Choroid plexus epithelial cell (primary cell): Measurements from ENCODE around the gene KRT28.

Experiments
- DNase-seq: peaks from one replicate; pipeline ENCODE4 v3.0.0-alpha.2; 2010; ENCODE audit warnings: low read depth
- H3K4me3 ChIP-seq: 2 replicates; pipeline ENCODE4 v1.5.1; 2011; ENCODE audit warnings: low read depth, mild to moderate bottlenecking, control low read depth, low read length, moderate library complexity
- TF ChIP-seq, protein P1 (sequence below): conservative IDR thresholded peaks from 2 replicates; pipeline ENCODE4 v1.5.1; 2011; ENCODE audit warnings: low read depth, mild to moderate bottlenecking, control low read depth, inconsistent platforms, low read length, moderate library complexity

Gene KRT28

DNA sequence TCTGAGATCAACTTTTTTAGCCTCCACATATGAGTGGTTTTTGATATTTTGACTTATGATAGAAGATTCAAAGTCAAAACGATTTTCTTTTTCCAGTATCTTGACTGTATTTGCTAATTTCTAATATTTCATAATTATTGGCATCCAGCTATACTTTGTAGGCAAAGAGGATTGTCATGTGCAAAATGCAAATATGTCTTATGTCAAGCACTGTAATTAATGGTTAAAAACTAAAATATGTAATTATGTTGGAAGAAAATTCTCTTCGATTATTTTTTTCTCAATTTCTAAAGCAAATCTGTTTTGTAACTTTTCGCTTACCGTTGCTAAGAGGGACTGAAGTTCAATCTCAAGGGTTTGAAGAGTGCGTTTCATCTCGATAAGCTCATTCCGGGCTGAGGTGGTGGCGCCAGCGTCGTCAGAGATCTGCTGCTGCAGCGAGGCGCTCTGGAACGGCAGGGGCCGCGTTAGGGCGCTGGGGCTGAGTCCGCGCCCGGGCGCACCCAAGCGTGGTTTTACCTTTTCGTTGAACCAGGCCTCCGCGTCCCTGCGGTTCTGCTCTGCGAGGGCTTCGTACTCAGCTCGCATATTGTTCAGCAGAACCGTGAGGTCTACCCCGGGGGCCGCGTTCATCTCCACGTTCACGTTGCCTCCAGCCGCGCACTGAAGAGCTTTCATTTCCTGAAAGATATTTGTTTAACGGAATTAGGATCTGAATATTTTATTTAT, 20.4 kb downstream of the KRT28 start:
- TF ChIP-seq, protein P1, sequence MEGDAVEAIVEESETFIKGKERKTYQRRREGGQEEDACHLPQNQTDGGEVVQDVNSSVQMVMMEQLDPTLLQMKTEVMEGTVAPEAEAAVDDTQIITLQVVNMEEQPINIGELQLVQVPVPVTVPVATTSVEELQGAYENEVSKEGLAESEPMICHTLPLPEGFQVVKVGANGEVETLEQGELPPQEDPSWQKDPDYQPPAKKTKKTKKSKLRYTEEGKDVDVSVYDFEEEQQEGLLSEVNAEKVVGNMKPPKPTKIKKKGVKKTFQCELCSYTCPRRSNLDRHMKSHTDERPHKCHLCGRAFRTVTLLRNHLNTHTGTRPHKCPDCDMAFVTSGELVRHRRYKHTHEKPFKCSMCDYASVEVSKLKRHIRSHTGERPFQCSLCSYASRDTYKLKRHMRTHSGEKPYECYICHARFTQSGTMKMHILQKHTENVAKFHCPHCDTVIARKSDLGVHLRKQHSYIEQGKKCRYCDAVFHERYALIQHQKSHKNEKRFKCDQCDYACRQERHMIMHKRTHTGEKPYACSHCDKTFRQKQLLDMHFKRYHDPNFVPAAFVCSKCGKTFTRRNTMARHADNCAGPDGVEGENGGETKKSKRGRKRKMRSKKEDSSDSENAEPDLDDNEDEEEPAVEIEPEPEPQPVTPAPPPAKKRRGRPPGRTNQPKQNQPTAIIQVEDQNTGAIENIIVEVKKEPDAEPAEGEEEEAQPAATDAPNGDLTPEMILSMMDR: no peak
- no peak overlapping the region for H3K4me3 ChIP-seq
- DNase-seq: no peak

DNA sequence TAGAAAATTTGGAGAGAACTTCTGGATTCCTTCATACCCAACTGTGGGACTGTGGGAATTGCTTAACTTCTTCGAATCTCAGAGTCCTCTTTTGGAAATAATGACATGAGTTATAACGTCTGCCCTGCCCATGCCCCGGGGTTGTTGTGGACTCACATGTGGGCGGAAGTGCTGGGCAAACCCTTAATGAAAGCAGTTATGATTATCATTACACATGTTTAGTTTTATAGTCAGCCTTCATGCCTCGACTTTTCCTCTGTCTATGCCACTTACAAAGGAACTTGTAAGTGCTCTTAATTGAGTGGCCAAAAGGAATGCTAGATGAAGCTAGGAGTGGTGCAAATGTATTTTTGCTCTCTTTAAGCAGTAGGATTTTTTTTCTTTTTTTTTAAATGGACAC, 21.3 kb downstream of the KRT28 start:
- H3K4me3 ChIP-seq: no peak overlapping the region

DNA sequence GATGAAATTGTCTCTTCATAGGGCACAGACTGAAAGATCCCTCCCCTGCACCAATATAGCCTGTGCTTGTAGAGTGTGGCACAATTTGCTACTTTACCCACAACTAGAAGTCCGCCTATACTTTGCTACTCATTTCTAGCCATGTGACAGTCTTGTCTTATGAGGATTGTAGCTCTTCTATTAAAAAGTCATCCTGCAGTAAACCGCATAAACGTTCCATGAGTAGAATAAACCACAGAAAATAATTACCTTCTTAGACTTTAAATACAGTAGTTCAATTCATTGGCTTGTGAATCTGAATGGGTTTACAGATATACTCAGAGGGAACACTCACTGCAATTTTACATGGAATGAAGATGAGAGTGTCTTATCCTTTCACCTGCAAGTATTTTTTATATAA, 21.8 kb downstream of the KRT28 start:
- no peak overlapping the region for H3K4me3 ChIP-seq
- TF ChIP-seq, protein P1: no peak
- DNase-seq: no peak

More for the DNA sequence above, 21.3 kb downstream of the KRT28 start:
- DNase-seq: no peak
- TF ChIP-seq, protein P1: no peak

DNA sequence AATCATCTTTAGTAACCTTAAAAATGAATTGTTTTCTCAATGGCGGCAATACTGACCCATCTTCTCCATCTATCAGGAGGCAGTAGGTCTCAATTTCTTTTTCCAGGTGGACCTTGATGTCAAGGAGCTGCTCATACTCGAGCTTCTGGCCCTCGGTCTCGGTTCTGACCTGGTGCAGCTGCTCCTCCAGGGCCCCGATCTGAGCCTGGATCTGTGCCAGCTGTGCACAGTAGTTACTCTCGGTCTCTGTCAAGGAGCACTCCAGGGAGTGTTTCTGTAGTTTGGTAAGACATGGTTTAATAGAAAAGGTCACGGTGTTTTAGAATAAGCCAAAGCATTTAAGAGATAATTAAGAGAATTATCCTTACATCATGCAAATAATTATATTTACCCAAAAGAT, 22.3 kb downstream of the KRT28 start:
- no peak overlapping the region for H3K4me3 ChIP-seq
- DNase-seq: no peak
- TF ChIP-seq, protein P1: no peak

DNA sequence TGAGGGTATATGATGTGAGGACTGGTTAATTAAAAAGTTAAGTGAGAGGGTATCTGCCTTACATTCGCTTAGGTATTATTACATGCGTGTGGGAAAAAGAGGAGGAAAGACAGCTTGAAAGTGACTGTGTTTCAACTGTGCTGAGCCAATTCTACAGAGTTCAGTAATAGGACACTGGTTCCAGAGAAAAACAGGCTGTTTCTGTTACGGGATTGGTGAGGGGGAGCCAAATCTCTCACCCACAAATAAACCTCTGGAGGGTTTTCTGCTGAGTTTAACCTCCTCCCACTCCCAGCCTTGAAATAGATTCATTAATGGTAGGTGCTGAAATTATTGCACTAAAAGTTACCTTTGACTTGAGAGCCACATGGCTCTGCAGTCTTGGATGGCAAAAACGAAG, 23.8 kb downstream of the KRT28 start:
- no peak overlapping the region for H3K4me3 ChIP-seq
- DNase-seq: no peak
- TF ChIP-seq, protein P1: no peak

DNA sequence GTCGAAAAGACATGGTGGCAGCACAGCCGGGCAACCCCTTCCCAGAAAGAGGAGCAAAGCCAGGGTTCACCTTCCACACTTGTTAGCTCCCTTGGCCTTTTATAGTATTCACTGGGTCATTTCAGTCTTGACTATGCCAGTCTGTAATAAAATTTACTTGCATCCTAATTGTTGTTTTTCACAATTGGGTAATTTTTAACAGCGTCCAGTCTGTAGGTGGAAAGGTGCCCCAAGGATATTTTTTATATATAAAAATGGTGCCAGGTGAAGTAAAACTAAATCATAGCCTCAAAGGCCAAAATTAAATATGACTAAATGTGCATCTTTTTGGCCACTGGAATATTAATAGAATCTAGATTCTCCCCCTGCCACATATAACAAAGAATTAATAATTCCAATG, 27.7 kb downstream of the KRT28 start, which contains the start of gene KRT26:
TSS of gene KRT26 (minus strand) at position 101 of the 400 bp plus-strand sequence. CDS start at position 13, 88 bp downstream.
- TF ChIP-seq, protein P1: no peak
- H3K4me3 ChIP-seq: no peak within 1 kb of the TSS
- no peak for DNase-seq

DNA sequence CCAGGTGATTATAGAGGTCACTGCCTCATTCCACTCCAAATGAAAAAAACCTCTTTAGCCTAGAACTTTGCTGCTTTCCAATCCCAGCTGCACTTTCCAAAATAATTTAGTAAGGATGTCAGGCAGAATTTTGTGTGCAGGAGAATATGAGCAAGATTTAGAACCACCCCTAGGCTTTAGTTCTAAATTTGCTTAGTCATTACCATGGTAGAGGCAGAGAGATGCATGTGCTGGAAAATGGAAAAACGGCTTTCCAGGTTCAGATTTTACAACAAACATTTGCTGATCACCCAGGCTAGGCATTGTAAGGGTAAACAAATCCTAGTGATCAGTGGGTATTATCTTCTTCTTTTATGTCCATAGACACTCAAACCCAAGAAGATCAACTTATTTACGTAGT, 34.1 kb downstream of the KRT28 start:
- TF ChIP-seq, protein P1: no peak
- no peak for DNase-seq
- H3K4me3 ChIP-seq: no peak overlapping the region
